ENCODE results near the gene TNS3. TPM values are rescaled to one million over a fixed set of nuclear protein-coding genes. Genes with fewer than 3 reads are reported as not detected.

Gene TNS3
- total RNA-seq, 1 experiment from 2014 or later, result 9.5 TPM

DNA sequence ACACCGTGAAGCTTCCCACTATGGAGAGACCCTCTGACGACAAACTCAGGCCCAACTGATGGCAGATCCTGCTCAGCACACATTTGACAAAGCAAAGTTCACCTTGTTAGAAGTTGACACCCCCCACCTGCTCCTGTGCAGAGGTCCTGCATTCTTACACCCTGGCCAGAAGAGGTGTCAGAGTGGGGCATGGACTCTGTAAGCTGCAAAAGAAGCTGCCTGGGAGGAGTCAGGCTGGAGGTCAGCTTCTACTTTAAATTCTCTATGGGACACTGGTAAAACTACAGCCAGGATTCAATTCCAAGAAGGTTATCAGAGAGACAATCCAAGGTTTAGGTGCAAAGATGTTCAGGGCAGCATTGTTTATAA, 20.0 kb upstream of the TNS3 start:
- H3K79me2 ChIP-seq (ENCODE audit: insufficient read depth, low read length), result no peaks in the 10 kb centered on the region
- Mint-ChIP-seq H3K4me3 (no peak overlapping the region), H3K9me3 (peaks cover 11 to 14% of the 10 kb centered on the region in 2 experiments), H3K36me3 (ENCODE audit: insufficient read depth in 1 of 3, low read depth in 3 of 3) (peaks cover 0 to 12% (median 0%) of the 10 kb centered on the region in 3 experiments; a peak in 3 of 7 replicates), H3K4me1 (peaks cover 7 to 13% of the 10 kb centered on the region in 2 experiments; a peak in 1 of 4 replicates), H3K27ac (no peak overlapping the region), H3K27me3 (ENCODE audit: low read depth) (peaks cover 3% of the 10 kb centered on the region)
- H3K23ac ChIP-seq (ENCODE audit: insufficient read length, low read depth, low read length), result no peak overlapping the region
- no peak overlapping the region for H2AFZ ChIP-seq (ENCODE audit: low read length)
- no peak overlapping the region for H4K91ac ChIP-seq (ENCODE audit: insufficient read length, low read depth, low read length)
- no peaks in the 10 kb centered on the region for H4K20me1 ChIP-seq (ENCODE audit: control insufficient read depth, insufficient read depth, insufficient read length)
- H3T11ph ChIP-seq (ENCODE audit: low read length), result no peak overlapping the region
- H2BK12ac ChIP-seq (ENCODE audit: insufficient read length, low read depth, low read length), result no peak overlapping the region
- no peak overlapping the region for H4K5ac ChIP-seq (ENCODE audit: insufficient read length, low read depth, low read length)
- H3K79me1 ChIP-seq (ENCODE audit: insufficient read depth, low read depth, low read length, poor library complexity, severe bottlenecking), result no peaks in the 10 kb centered on the region
- no peak overlapping the region for H3K9ac ChIP-seq (ENCODE audit: extremely low read depth, insufficient read length, low read length)
- no peak overlapping the region for H2BK5ac ChIP-seq (ENCODE audit: insufficient read length, low read length)
- no peak overlapping the region for H3K4ac ChIP-seq (ENCODE audit: low read depth, low read length)
- no peak overlapping the region for H3K14ac ChIP-seq (ENCODE audit: insufficient read depth, low read length)
- H3K4me2 ChIP-seq (ENCODE audit: insufficient read depth, insufficient read length, low read length), result no peak overlapping the region
- H3K9me3 ChIP-seq (ENCODE audit: control insufficient read depth, low read depth, low read length), result peaks cover 16% of the 10 kb centered on the region
- no peak for DNase-seq
- no peaks in the 10 kb centered on the region; the same call in 1 of the 2 replicates for H3K4me1 ChIP-seq (ENCODE audit: insufficient read depth, low read length)
- no peak overlapping the region for H3K56ac ChIP-seq (ENCODE audit: insufficient read length, low read depth, low read length)
- no peak overlapping the region for H2BK20ac ChIP-seq (ENCODE audit: low read depth, low read length, poor library complexity, severe bottlenecking)
- TF ChIP-seq, protein P1, sequence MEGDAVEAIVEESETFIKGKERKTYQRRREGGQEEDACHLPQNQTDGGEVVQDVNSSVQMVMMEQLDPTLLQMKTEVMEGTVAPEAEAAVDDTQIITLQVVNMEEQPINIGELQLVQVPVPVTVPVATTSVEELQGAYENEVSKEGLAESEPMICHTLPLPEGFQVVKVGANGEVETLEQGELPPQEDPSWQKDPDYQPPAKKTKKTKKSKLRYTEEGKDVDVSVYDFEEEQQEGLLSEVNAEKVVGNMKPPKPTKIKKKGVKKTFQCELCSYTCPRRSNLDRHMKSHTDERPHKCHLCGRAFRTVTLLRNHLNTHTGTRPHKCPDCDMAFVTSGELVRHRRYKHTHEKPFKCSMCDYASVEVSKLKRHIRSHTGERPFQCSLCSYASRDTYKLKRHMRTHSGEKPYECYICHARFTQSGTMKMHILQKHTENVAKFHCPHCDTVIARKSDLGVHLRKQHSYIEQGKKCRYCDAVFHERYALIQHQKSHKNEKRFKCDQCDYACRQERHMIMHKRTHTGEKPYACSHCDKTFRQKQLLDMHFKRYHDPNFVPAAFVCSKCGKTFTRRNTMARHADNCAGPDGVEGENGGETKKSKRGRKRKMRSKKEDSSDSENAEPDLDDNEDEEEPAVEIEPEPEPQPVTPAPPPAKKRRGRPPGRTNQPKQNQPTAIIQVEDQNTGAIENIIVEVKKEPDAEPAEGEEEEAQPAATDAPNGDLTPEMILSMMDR (conservative IDR thresholded peaks at IDR 0.05), result no peak
- H3K18ac ChIP-seq (ENCODE audit: insufficient read length, low read depth, low read length), result no peak overlapping the region
- no peaks in the 10 kb centered on the region for H3K23me2 ChIP-seq (ENCODE audit: insufficient read length, low read depth, low read length, poor library complexity, severe bottlenecking)
- H3K27me3 ChIP-seq (ENCODE audit: insufficient read depth, low read length), result no peaks in the 10 kb centered on the region
- H2AK5ac ChIP-seq (ENCODE audit: insufficient read length, low read length), result no peak overlapping the region
- H4K8ac ChIP-seq (replicated peaks; ENCODE audit: insufficient read length, low read depth, low read length), result no peak overlapping the region
- no CpG with 5 or more reads among the region's 2 CpGs for WGBS (ENCODE audit: extremely low coverage, insufficient read length, low lambda C conversion rate)
- no peak overlapping the region for H2BK120ac ChIP-seq (ENCODE audit: low read depth, low read length, poor library complexity, severe bottlenecking)
- H2BK15ac ChIP-seq (ENCODE audit: low read depth, low read length), result no peak overlapping the region
- no peak overlapping the region for H3K27ac ChIP-seq (ENCODE audit: insufficient read length, low read depth, low read length)
